ENCODE data around the gene OR9K2. TPM values are rescaled to one million over a fixed set of nuclear protein-coding genes. Genes with fewer than 3 reads are reported as not detected.

OR9K2 gene
- total and polyA plus RNA-seq, 9 donors = not detected

GRCh38 chr12:55172686-55173085 lies 46.5 kb downstream of the OR9K2 start:
- H3K27me3 ChIP-seq = no peaks in the 10 kb centered on the region
- no peak overlapping the region for H3K27ac ChIP-seq
- H3K4me3 ChIP-seq = no peak overlapping the region
- WGBS, 3 donors = 28 to 43% (median 31%) methylated on average over 1 of the region's 1 CpG
- intact Hi-C loops (cut with DNase I) = no loop called here
- H3K36me3 ChIP-seq = no peaks in the 10 kb centered on the region
- H3K9me3 ChIP-seq = no peaks in the 10 kb centered on the region
- no peak for DNase-seq
- H3K4me1 ChIP-seq (ENCODE audit: insufficient read depth) = no peaks in the 10 kb centered on the region
- no peak for TF ChIP-seq CTCF (IDR thresholded peaks at IDR 0.05)
- TF ChIP-seq POLR2A (IDR thresholded peaks at IDR 0.05) = no peak
- TF ChIP-seq EP300 (IDR thresholded peaks at IDR 0.05) = no peak

- 70 to 83% (median 82%) methylated on average over 2 of the region's 2 CpGs for WGBS, 3 donors
- H3K4me3 ChIP-seq = no peak overlapping the region
- H3K27ac ChIP-seq = no peak overlapping the region
- H3K4me1 ChIP-seq (ENCODE audit: insufficient read depth) = no peaks in the 10 kb centered on the region
- H3K27me3 ChIP-seq = no peaks in the 10 kb centered on the region
- no peaks in the 10 kb centered on the region for H3K9me3 ChIP-seq
- TF ChIP-seq CTCF (IDR thresholded peaks at IDR 0.05) (no peak), EP300 (IDR thresholded peaks at IDR 0.05) (no peak), POLR2A (IDR thresholded peaks at IDR 0.05) (no peak)
- intact Hi-C loops (cut with DNase I) = no loop called here
- H3K36me3 ChIP-seq = no peaks in the 10 kb centered on the region
- DNase-seq = no peak
Measured at GRCh38 chr12:55173456-55173855, 47.2 kb downstream of the OR9K2 start.

Other genes starting within 250 kb of the OR9K2 start
- gene TESPA1, start 141.6 kb upstream of the OR9K2 start, total RNA-seq = 1 to 10 TPM; 1.3 to 3.5 (median 3.1) TPM
- 1 to 10 TPM; 3.4 to 5.9 TPM for gene TESPA1, start 141.6 kb upstream of the OR9K2 start, polyA plus RNA-seq
- gene NEUROD4, start 106.4 kb upstream of the OR9K2 start, total RNA-seq = not detected
- not detected for gene NEUROD4, start 106.4 kb upstream of the OR9K2 start, polyA plus RNA-seq
- not detected for gene OR10A7, start 94.6 kb downstream of the OR9K2 start, total RNA-seq
- not detected for gene OR10A7, start 94.6 kb downstream of the OR9K2 start, polyA plus RNA-seq
- not detected for gene OR6C74, start 118.2 kb downstream of the OR9K2 start, total RNA-seq
- not detected for gene OR6C74, start 118.2 kb downstream of the OR9K2 start, polyA plus RNA-seq
- gene OR6C6, start 170.2 kb downstream of the OR9K2 start, total RNA-seq = not detected
- not detected for gene OR6C6, start 170.2 kb downstream of the OR9K2 start, polyA plus RNA-seq
- gene OR6C1, start 187.9 kb downstream of the OR9K2 start, total RNA-seq = not detected
- gene OR6C1, start 187.9 kb downstream of the OR9K2 start, polyA plus RNA-seq = not detected
- gene OR6C3, start 204.3 kb downstream of the OR9K2 start, total RNA-seq = not detected
- not detected for gene OR6C3, start 204.3 kb downstream of the OR9K2 start, polyA plus RNA-seq
- gene OR6C75, start 236.6 kb downstream of the OR9K2 start, total RNA-seq = not detected
- gene OR6C75, start 236.6 kb downstream of the OR9K2 start, polyA plus RNA-seq = not detected